GM19452 (cell line): ENCODE data around the gene HEBP2.
"Not testable (repeated sequence)": the region's sequence is repeated elsewhere in the genome, so short reads cannot be mapped to it uniquely, and the experiment has no call there.

ENCODE experiments used
- ATAC-seq: cut with Tn5 transposase; IDR thresholded peaks from one replicate; pipeline ENCODE4 v1.9.1; 2021; ENCODE audit not compliant: unreplicated experiment

The HEBP2 gene

GRCh38 chr6:138422861-138423260 lies 18.8 kb downstream of the HEBP2 start:
- no peak for ATAC-seq

GRCh38 chr6:138424004-138424904 lies 20.2 kb downstream of the HEBP2 start:
- ATAC-seq, result no peak

GRCh38 chr6:138425256-138425655 lies 21.2 kb downstream of the HEBP2 start:
- ATAC-seq, result not testable (repeated sequence)

- ATAC-seq, result no peak
Measured at GRCh38 chr6:138426500-138427123, 22.6 kb downstream of the HEBP2 start.

GRCh38 chr6:138427701-138428100 lies 23.7 kb downstream of the HEBP2 start:
- no peak for ATAC-seq

- no peak for ATAC-seq
Measured at GRCh38 chr6:138428944-138429598, 25.0 kb downstream of the HEBP2 start.

GRCh38 chr6:138429761-138430160 lies 25.7 kb downstream of the HEBP2 start:
- ATAC-seq, result no peak

GRCh38 chr6:138430361-138431145 lies 26.5 kb downstream of the HEBP2 start:
- no peak for ATAC-seq

GRCh38 chr6:138431256-138432062 lies 27.4 kb downstream of the HEBP2 start:
- ATAC-seq, result no peak

GRCh38 chr6:138432063-138432356 lies 28.0 kb downstream of the HEBP2 start:
- ATAC-seq, result no peak

- ATAC-seq, result no peak
Measured at GRCh38 chr6:138434096-138434495, 30.1 kb downstream of the HEBP2 start.

GRCh38 chr6:138434925-138435324 lies 30.9 kb downstream of the HEBP2 start:
- ATAC-seq, result no peak

GRCh38 chr6:138439546-138439945 lies 35.5 kb downstream of the HEBP2 start:
- ATAC-seq, result no peak

GRCh38 chr6:138440296-138440695 lies 36.3 kb downstream of the HEBP2 start:
- no peak for ATAC-seq

- no peak for ATAC-seq
Measured at GRCh38 chr6:138440758-138441357, 36.8 kb downstream of the HEBP2 start.

- no peak for ATAC-seq
Measured at GRCh38 chr6:138441965-138442364, 37.9 kb downstream of the HEBP2 start.

- no peak for ATAC-seq
Measured at GRCh38 chr6:138442663-138443062, 38.6 kb downstream of the HEBP2 start.

GRCh38 chr6:138443979-138444378 lies 40.0 kb downstream of the HEBP2 start:
- no peak for ATAC-seq

- ATAC-seq, result no peak
Measured at GRCh38 chr6:138446821-138447220, 42.8 kb downstream of the HEBP2 start.

- peak; percentile 56 for ATAC-seq
Measured at GRCh38 chr6:138450445-138450844, 46.4 kb downstream of the HEBP2 start.
